GM23338 (cell line): ENCODE measurements around the gene CNTNAP2. TPM values are rescaled to one million over a fixed set of nuclear protein-coding genes. Genes with fewer than 3 reads are reported as not detected.

ENCODE experiments used
- ATAC-seq: fragments of 200-7000 bp; cut with Tn5 transposase; 3 replicates; pipeline ENCODE4 v1.9.1; 2020
- DNase-seq: peaks from one replicate; pipeline ENCODE4 v3.0.0-alpha.2; 2015; ENCODE audit warnings: low spot score
- H2AFZ ChIP-seq: fragments of 200-600 bp; sonication (generic); 2 replicates; pipeline ENCODE4 v1.8.0; 2016; ENCODE audit warnings: antibody characterized with exemption, mild to moderate bottlenecking, moderate library complexity
- H3F3A ChIP-seq: fragments of 200-600 bp; sonication (generic); replicated peaks from 2 replicates; pipeline ENCODE4 v1.8.0; 2017; ENCODE audit warnings: antibody characterized with exemption, mixed run types, low read depth
- H3K27ac ChIP-seq: fragments of 200-600 bp; sonication (generic); 2 replicates; pipeline ENCODE4 v1.6.1; 2016; ENCODE audit warnings: low read depth
- H3K27me3 ChIP-seq: fragments of 200-600 bp; sonication (generic); 2 replicates; pipeline ENCODE4 v1.8.0; 2016; ENCODE audit warnings: mild to moderate bottlenecking, mixed run types, moderate library complexity; ENCODE audit not compliant: insufficient read depth
- H3K36me3 ChIP-seq: fragments of 200-600 bp; sonication (generic); 2 replicates; pipeline ENCODE4 v1.8.0; 2016; ENCODE audit warnings: mild to moderate bottlenecking; ENCODE audit not compliant: insufficient read depth
- H3K4me1 ChIP-seq: fragments of 200-600 bp; sonication (generic); 2 replicates; pipeline ENCODE4 v1.8.0; 2016; ENCODE audit warnings: mild to moderate bottlenecking, moderate library complexity; ENCODE audit not compliant: insufficient read depth
- H3K4me2 ChIP-seq: fragments of 200-600 bp; sonication (generic); 2 replicates; pipeline ENCODE4 v1.7.1; 2017; ENCODE audit warnings: mixed run types
- H3K4me3 ChIP-seq: fragments of 200-600 bp; sonication (generic); 2 replicates; pipeline ENCODE4 v1.6.1; 2016; ENCODE audit warnings: mixed run types
- H3K79me2 ChIP-seq: fragments of 200-600 bp; sonication (generic); replicated peaks from 2 replicates; pipeline ENCODE4 v1.8.0; 2017; ENCODE audit warnings: mild to moderate bottlenecking; ENCODE audit not compliant: insufficient read depth
- H3K9me2 ChIP-seq: fragments of 200-600 bp; sonication (generic); 2 replicates; pipeline ENCODE4 v1.8.0; 2017; ENCODE audit not compliant: insufficient read depth
- H4K20me1 ChIP-seq: fragments of 200-600 bp; sonication (generic); replicated peaks from 2 replicates; pipeline ENCODE4 v1.8.0; 2017; ENCODE audit warnings: mild to moderate bottlenecking; ENCODE audit not compliant: insufficient read depth
- H3K27ac Mint-ChIP-seq: 2 replicates; pipeline ENCODE4 v1.8.0; 2020; ENCODE audit warnings: inconsistent platforms, mild to moderate bottlenecking, moderate library complexity, mixed read lengths
- H3K27me3 Mint-ChIP-seq: 3 replicates; pipeline ENCODE4 v1.8.0; 2022; ENCODE audit warnings: low read depth, mild to moderate bottlenecking, moderate library complexity, mixed read lengths, inconsistent platforms; ENCODE audit not compliant: insufficient read depth, poor library complexity
- H3K36me3 Mint-ChIP-seq: 3 replicates; pipeline ENCODE4 v1.8.0; 2021; ENCODE audit warnings: low read depth, mild to moderate bottlenecking, inconsistent platforms, moderate library complexity, mixed read lengths
- H3K4me1 Mint-ChIP-seq: 3 replicates; pipeline ENCODE4 v1.8.0; 2020; ENCODE audit warnings: mild to moderate bottlenecking, inconsistent platforms, mixed read lengths
- H3K4me3 Mint-ChIP-seq: 3 replicates; pipeline ENCODE4 v1.8.0; 2021; ENCODE audit warnings: moderate library complexity, mild to moderate bottlenecking, inconsistent platforms, mixed read lengths
- H3K9me3 Mint-ChIP-seq: 3 replicates; pipeline ENCODE4 v1.8.0; 2020; ENCODE audit warnings: moderate library complexity, mild to moderate bottlenecking, inconsistent platforms, mixed read lengths
- CREB1 ChIP-seq: fragments of 250-450 bp; sonication (Bioruptor Pico); IDR thresholded peaks from 2 replicates; pipeline ENCODE4 v1.5.0; 2020; ENCODE audit warnings: low read depth, mild to moderate bottlenecking, moderate library complexity
- EZH2phosphoT487 ChIP-seq: fragments of 200-600 bp; sonication (generic); IDR thresholded peaks from one replicate; pipeline ENCODE4 v1.8.1; 2018; ENCODE audit warnings: antibody characterized with exemption; ENCODE audit not compliant: unreplicated experiment
- NANOG ChIP-seq: IDR thresholded peaks from 2 replicates; pipeline ENCODE4 v1.6.1; 2016; ENCODE audit warnings: antibody characterized with exemption, borderline replicate concordance
- POLR2AphosphoS5 ChIP-seq: IDR thresholded peaks from 2 replicates; pipeline ENCODE4 v1.6.1; 2016; ENCODE audit warnings: antibody characterized with exemption, low read depth
- STAT1 ChIP-seq: IDR thresholded peaks from one replicate; pipeline ENCODE4 v1.6.1; 2016; ENCODE audit warnings: antibody characterized with exemption; ENCODE audit not compliant: unreplicated experiment
- ZNF114 ChIP-seq: fragments of 250-450 bp; sonication (Bioruptor Pico); IDR thresholded peaks from 2 replicates; pipeline ENCODE4 v1.5.0; 2020; ENCODE audit warnings: mild to moderate bottlenecking, moderate library complexity
- ZNF331 ChIP-seq: fragments of 250-450 bp; sonication (Bioruptor Pico); IDR thresholded peaks from 2 replicates; pipeline ENCODE4 v1.5.0; 2020; ENCODE audit warnings: low read depth, mild to moderate bottlenecking, moderate library complexity
- polyA plus RNA-seq: library from polyadenylated mRNA; unstranded; fragments of >200 nt; fragmentation: Nextera tagmentation; extraction: Ambion mirVana; gene quantifications from 2 replicates; pipeline ENCODE4 v1.2.1, GENCODE V29; 2016
- total RNA-seq: library from RNA; depleted of rRNA; stranded (reverse); fragments of >200 nt; shearing (Covaris generic); gene quantifications from 2 replicates; pipeline ENCODE4 v1.2.3, GENCODE V29; 2014
- TF ChIP-seq, protein P1 (sequence below): IDR thresholded peaks from one replicate; pipeline ENCODE4 v1.6.1; 2018; ENCODE audit warnings: antibody characterized with exemption; ENCODE audit not compliant: unreplicated experiment
- TF ChIP-seq, protein P2 (sequence below): IDR thresholded peaks from 2 replicates; pipeline ENCODE4 v1.6.1; 2016; ENCODE audit warnings: antibody characterized with exemption
- TF ChIP-seq, protein P3 (sequence below): fragments of 250-450 bp; sonication (Bioruptor Pico); IDR thresholded peaks from 2 replicates; pipeline ENCODE4 v1.5.0; 2020; ENCODE audit warnings: mild to moderate bottlenecking, moderate library complexity
- TF ChIP-seq, protein P4 (sequence below), 2 experiments: fragments of 200-600 bp in 1 of 2; sonication (generic) in 1 of 2; conservative IDR thresholded peaks; 2 replicates each; pipeline versions ENCODE4 v1.5.1 to v1.6.1; 2016 to 2017; ENCODE audit warnings: antibody characterized with exemption in 2 of 2, low read depth in 2 of 2, mild to moderate bottlenecking in 2 of 2, moderate library complexity in 1 of 2

Gene CNTNAP2
- total and polyA plus RNA-seq, 2 experiments from 2014 or later, result 38.2 to 61.3 TPM

DNA sequence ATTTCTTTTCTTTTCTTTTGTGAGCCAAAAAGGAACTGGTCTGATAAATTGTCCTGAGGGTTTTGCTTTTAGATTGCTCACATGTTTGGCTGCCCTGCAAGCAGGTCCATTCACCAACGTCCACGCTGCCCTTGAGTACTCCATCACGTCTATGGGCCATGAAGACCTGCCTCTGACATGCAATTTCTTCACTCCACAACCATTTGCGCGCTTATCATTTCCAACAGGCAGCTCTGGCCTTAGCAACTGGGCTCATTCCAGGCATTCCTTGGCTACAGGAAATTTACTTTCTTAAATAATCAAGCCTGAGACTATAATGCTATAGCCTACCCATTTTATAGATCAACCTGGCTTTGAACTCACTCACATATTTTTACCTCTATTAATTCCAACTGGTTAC is 2065.7 kb downstream of the CNTNAP2 start:
- Histone ChIP-seq H3K36me3 (no peaks in the 10 kb centered on the region), H3K9me2 (no peaks in the 10 kb centered on the region), H3K79me2 (no peaks in the 10 kb centered on the region), H3K4me2 (no peak overlapping the region), H3K27ac (no peak overlapping the region), H2AFZ (no peak overlapping the region), H3F3A (no peaks in the 10 kb centered on the region), H3K4me3 (no peak overlapping the region), H4K20me1 (no peaks in the 10 kb centered on the region), H3K4me1 (no peaks in the 10 kb centered on the region), H3K27me3 (no peaks in the 10 kb centered on the region)
- no peak for ATAC-seq
- peaks cover 3% of the 10 kb centered on the region; the same call in 2 of the 3 replicates for H3K4me1 Mint-ChIP-seq
- TF ChIP-seq ZNF331 (CRISPR knock-in tag) (no peak), STAT1 (no peak), NANOG (no peak), ZNF114 (CRISPR knock-in tag) (no peak), POLR2AphosphoS5 (no peak), EZH2phosphoT487 (no peak), CREB1 (CRISPR knock-in tag) (no peak)
- TF ChIP-seq, protein P1, sequence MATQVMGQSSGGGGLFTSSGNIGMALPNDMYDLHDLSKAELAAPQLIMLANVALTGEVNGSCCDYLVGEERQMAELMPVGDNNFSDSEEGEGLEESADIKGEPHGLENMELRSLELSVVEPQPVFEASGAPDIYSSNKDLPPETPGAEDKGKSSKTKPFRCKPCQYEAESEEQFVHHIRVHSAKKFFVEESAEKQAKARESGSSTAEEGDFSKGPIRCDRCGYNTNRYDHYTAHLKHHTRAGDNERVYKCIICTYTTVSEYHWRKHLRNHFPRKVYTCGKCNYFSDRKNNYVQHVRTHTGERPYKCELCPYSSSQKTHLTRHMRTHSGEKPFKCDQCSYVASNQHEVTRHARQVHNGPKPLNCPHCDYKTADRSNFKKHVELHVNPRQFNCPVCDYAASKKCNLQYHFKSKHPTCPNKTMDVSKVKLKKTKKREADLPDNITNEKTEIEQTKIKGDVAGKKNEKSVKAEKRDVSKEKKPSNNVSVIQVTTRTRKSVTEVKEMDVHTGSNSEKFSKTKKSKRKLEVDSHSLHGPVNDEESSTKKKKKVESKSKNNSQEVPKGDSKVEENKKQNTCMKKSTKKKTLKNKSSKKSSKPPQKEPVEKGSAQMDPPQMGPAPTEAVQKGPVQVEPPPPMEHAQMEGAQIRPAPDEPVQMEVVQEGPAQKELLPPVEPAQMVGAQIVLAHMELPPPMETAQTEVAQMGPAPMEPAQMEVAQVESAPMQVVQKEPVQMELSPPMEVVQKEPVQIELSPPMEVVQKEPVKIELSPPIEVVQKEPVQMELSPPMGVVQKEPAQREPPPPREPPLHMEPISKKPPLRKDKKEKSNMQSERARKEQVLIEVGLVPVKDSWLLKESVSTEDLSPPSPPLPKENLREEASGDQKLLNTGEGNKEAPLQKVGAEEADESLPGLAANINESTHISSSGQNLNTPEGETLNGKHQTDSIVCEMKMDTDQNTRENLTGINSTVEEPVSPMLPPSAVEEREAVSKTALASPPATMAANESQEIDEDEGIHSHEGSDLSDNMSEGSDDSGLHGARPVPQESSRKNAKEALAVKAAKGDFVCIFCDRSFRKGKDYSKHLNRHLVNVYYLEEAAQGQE, result no peak
- TF ChIP-seq, protein P2, sequence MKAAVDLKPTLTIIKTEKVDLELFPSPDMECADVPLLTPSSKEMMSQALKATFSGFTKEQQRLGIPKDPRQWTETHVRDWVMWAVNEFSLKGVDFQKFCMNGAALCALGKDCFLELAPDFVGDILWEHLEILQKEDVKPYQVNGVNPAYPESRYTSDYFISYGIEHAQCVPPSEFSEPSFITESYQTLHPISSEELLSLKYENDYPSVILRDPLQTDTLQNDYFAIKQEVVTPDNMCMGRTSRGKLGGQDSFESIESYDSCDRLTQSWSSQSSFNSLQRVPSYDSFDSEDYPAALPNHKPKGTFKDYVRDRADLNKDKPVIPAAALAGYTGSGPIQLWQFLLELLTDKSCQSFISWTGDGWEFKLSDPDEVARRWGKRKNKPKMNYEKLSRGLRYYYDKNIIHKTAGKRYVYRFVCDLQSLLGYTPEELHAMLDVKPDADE, result no peak
- TF ChIP-seq, protein P3, sequence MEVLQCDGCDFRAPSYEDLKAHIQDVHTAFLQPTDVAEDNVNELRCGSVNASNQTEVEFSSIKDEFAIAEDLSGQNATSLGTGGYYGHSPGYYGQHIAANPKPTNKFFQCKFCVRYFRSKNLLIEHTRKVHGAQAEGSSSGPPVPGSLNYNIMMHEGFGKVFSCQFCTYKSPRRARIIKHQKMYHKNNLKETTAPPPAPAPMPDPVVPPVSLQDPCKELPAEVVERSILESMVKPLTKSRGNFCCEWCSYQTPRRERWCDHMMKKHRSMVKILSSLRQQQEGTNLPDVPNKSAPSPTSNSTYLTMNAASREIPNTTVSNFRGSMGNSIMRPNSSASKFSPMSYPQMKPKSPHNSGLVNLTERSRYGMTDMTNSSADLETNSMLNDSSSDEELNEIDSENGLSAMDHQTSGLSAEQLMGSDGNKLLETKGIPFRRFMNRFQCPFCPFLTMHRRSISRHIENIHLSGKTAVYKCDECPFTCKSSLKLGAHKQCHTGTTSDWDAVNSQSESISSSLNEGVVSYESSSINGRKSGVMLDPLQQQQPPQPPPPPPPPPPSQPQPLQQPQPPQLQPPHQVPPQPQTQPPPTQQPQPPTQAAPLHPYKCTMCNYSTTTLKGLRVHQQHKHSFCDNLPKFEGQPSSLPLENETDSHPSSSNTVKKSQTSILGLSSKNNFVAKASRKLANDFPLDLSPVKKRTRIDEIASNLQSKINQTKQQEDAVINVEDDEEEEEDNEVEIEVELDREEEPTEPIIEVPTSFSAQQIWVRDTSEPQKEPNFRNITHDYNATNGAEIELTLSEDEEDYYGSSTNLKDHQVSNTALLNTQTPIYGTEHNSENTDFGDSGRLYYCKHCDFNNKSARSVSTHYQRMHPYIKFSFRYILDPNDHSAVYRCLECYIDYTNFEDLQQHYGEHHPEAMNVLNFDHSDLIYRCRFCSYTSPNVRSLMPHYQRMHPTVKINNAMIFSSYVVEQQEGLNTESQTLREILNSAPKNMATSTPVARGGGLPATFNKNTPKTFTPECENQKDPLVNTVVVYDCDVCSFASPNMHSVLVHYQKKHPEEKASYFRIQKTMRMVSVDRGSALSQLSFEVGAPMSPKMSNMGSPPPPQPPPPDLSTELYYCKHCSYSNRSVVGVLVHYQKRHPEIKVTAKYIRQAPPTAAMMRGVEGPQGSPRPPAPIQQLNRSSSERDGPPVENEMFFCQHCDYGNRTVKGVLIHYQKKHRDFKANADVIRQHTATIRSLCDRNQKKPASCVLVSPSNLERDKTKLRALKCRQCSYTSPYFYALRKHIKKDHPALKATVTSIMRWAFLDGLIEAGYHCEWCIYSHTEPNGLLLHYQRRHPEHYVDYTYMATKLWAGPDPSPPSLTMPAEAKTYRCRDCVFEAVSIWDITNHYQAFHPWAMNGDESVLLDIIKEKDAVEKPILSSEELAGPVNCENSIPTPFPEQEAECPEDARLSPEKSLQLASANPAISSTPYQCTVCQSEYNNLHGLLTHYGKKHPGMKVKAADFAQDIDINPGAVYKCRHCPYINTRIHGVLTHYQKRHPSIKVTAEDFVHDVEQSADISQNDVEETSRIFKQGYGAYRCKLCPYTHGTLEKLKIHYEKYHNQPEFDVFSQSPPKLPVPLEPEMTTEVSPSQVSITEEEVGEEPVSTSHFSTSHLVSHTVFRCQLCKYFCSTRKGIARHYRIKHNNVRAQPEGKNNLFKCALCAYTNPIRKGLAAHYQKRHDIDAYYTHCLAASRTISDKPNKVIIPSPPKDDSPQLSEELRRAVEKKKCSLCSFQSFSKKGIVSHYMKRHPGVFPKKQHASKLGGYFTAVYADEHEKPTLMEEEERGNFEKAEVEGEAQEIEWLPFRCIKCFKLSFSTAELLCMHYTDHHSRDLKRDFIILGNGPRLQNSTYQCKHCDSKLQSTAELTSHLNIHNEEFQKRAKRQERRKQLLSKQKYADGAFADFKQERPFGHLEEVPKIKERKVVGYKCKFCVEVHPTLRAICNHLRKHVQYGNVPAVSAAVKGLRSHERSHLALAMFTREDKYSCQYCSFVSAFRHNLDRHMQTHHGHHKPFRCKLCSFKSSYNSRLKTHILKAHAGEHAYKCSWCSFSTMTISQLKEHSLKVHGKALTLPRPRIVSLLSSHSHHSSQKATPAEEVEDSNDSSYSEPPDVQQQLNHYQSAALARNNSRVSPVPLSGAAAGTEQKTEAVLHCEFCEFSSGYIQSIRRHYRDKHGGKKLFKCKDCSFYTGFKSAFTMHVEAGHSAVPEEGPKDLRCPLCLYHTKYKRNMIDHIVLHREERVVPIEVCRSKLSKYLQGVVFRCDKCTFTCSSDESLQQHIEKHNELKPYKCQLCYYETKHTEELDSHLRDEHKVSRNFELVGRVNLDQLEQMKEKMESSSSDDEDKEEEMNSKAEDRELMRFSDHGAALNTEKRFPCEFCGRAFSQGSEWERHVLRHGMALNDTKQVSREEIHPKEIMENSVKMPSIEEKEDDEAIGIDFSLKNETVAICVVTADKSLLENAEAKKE (CRISPR knock-in tag), result no peak
- TF ChIP-seq, protein P4, sequence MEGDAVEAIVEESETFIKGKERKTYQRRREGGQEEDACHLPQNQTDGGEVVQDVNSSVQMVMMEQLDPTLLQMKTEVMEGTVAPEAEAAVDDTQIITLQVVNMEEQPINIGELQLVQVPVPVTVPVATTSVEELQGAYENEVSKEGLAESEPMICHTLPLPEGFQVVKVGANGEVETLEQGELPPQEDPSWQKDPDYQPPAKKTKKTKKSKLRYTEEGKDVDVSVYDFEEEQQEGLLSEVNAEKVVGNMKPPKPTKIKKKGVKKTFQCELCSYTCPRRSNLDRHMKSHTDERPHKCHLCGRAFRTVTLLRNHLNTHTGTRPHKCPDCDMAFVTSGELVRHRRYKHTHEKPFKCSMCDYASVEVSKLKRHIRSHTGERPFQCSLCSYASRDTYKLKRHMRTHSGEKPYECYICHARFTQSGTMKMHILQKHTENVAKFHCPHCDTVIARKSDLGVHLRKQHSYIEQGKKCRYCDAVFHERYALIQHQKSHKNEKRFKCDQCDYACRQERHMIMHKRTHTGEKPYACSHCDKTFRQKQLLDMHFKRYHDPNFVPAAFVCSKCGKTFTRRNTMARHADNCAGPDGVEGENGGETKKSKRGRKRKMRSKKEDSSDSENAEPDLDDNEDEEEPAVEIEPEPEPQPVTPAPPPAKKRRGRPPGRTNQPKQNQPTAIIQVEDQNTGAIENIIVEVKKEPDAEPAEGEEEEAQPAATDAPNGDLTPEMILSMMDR (conservative IDR thresholded peaks at IDR 0.05; ENCODE audit: low read depth in 2 of 2), result no peak
- no peak overlapping the region for H3K27ac Mint-ChIP-seq
- no peak overlapping the region for H3K4me3 Mint-ChIP-seq
- H3K9me3 Mint-ChIP-seq, result peaks cover 11% of the 10 kb centered on the region; the same call in 2 of the 3 replicates
- no peaks in the 10 kb centered on the region; the same call in 2 of the 3 replicates for H3K36me3 Mint-ChIP-seq
- no peak for DNase-seq
- H3K27me3 Mint-ChIP-seq, result peaks cover 2% of the 10 kb centered on the region
